Measurements from ENCODE around the gene SIGMAR1.

DNA sequence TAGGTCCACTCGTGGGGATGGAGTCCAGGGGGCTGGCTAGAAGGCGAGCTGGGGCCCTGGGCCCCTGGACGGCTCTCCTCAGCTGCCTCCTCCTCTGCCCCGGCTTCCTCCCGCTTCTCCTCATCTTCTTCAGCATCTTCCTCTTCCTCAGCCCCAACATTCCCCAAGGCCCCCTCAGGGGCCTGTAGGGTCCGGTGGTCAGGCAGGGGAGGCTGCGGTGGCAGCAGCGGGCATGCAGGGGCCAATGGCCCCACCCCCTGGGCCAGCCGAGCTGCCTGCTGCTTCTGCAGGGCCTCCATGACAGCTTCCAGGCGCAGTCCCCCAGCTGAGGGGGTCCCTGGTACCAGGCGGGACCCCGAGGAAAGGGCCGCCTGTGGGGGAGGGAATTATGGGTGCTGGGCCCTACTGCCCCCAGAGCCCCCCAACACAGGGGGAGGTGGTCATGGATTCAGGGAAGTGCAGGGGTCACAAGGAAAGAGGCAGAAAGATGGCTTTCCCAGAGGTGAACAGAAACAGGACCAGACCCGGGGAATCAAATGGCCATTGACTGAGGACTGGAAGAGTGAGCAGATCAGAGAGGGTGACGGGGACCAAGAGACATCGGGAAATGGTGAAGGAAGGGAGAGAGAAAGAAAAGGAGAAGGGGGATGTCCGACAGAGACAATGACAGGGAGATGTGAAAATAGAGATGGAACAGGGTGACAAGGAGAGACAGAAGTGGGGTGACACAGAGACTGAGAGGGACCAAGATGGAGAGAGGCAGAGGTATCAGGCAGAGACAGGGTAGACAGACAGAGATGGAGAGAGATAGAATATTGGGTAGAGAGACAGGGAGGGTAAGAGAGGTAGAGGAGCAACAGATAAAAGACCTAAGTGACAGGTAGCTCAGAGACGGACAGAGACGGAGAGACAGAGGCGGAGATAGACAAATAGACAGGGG is 9.6 kb downstream of the SIGMAR1 start:
- TF ChIP-seq ATF2 (IDR thresholded peaks at IDR 0.05; ENCODE audit: low read length) (no peak), E2F6 (IDR thresholded peaks at IDR 0.05) (no peak), CHD2 (IDR thresholded peaks at IDR 0.05; ENCODE audit: low read length) (no peak), EP300 (IDR thresholded peaks at IDR 0.05; ENCODE audit: borderline replicate concordance in 1 of 2, low read depth in 2 of 2, low read length in 2 of 2) (no peak), CTCF (IDR thresholded peaks at IDR 0.05; ENCODE audit: control extremely low read depth in 1 of 3, insufficient read depth in 1 of 3, low read depth in 1 of 3, low read length in 3 of 3) (no peak), JUN (IDR thresholded peaks at IDR 0.05; ENCODE audit: low read depth, low read length) (no peak), CEBPB (IDR thresholded peaks at IDR 0.05; ENCODE audit: low read depth, low read length) (no peak), BRCA1 (IDR thresholded peaks at IDR 0.05; ENCODE audit: low read depth, low read length) (no peak), CREB1 (IDR thresholded peaks at IDR 0.05) (no peak), EGR1 (IDR thresholded peaks at IDR 0.05; ENCODE audit: borderline replicate concordance, low read depth, low read length) (no peak), PHF8 (conservative IDR thresholded peaks at IDR 0.05; ENCODE audit: low read depth, low read length) (no peak), SIX5 (IDR thresholded peaks at IDR 0.05; ENCODE audit: low read depth, low read length) (no peak), USF2 (IDR thresholded peaks at IDR 0.05; ENCODE audit: low read length) (no peak)
